ENCODE data around the gene COL10A1. TPM values are rescaled to one million over a fixed set of nuclear protein-coding genes. Genes with fewer than 3 reads are reported as not detected.

The COL10A1 gene
- total and polyA plus RNA-seq, 2 of the 4 experiments (the other 2 are of a cell fraction) = 0.05 TPM; not detected in 1

GRCh38 chr6:116088946-116089345 lies 37.0 kb downstream of the COL10A1 start:
- 0 out of 2 replicates have a peak overlapping the region, but pooled peaks have one; percentile 5 for H3K23ac ChIP-seq (ENCODE audit: low read depth, low read length)
- peak overlapping the region; percentile 95; the same call in 1 of the 2 replicates for H3K18ac ChIP-seq (ENCODE audit: low read depth, low read length)
- H2AK5ac ChIP-seq (ENCODE audit: low read depth, low read length) = no peak overlapping the region
- peaks cover 15% of the 10 kb centered on the region for H3K4me1 ChIP-seq (ENCODE audit: control insufficient read depth, insufficient read depth, low read length)
- H4K20me1 ChIP-seq (ENCODE audit: insufficient read depth, low read length) = no peaks in the 10 kb centered on the region
- H2BK20ac ChIP-seq (ENCODE audit: low read depth, low read length) = peak overlapping the region; percentile 85; the same call in 1 of the 2 replicates
- DNase-seq (peak; percentile 77), ATAC-seq (ENCODE audit: low read depth) (peak; percentile 44)
- peak overlapping the region in 1 of 2 experiments; percentile 61; a peak in 1 of 4 replicates for H4K8ac ChIP-seq (ENCODE audit: low read depth in 2 of 2, low read length in 2 of 2)
- H2BK120ac ChIP-seq (ENCODE audit: low read depth, low read length) = peak overlapping the region; percentile 71; the same call in 1 of the 2 replicates
- no peak overlapping the region for H3K9ac ChIP-seq (ENCODE audit: low read depth, low read length)
- H2AK9ac ChIP-seq (replicated peaks; ENCODE audit: low read depth, low read length, poor library complexity) = no peak overlapping the region
- POLR2A ChIA-PET (ENCODE audit: unreplicated experiment) = no interaction called here
- H2AFZ ChIP-seq (replicated peaks; ENCODE audit: low read length, poor library complexity) = no peak overlapping the region
- no peak overlapping the region for H3K4me3 ChIP-seq (ENCODE audit: insufficient read depth, low read depth, low read length)
- no peaks in the 10 kb centered on the region; the same call in 1 of the 2 replicates for H3K9me3 ChIP-seq (ENCODE audit: control insufficient read depth, insufficient read depth, low read length)
- H3K27ac ChIP-seq (ENCODE audit: insufficient read depth, low read length) = no peak overlapping the region
- no peak overlapping the region for H4K91ac ChIP-seq (ENCODE audit: insufficient read depth, low read depth, low read length)
- H3K9me1 ChIP-seq (ENCODE audit: insufficient read depth, low read length) = peaks cover 6% of the 10 kb centered on the region
- H2BK15ac ChIP-seq (ENCODE audit: low read depth, low read length) = peak overlapping the region; percentile 1; the same call in 1 of the 3 replicates
- H2BK5ac ChIP-seq (ENCODE audit: low read depth, low read length, poor library complexity, severe bottlenecking) = peak overlapping the region; percentile 93
- H3K14ac ChIP-seq (replicated peaks; ENCODE audit: low read depth, low read length) = no peak overlapping the region
- in situ Hi-C loops (cut with MboI; ENCODE audit: low sequenced_read_pairs) = no loop called here
- peak overlapping the region; percentile 77; the same call in 1 of the 2 replicates for H4K5ac ChIP-seq (ENCODE audit: low read depth, low read length)
- no peak overlapping the region for H3K4me2 ChIP-seq (ENCODE audit: low read depth, low read length)
- H3K27me3 ChIP-seq (ENCODE audit: control insufficient read depth, insufficient read depth, low read length) = no peaks in the 10 kb centered on the region
- CTCF ChIA-PET = no interaction called here
- BruUV-seq (replicated peaks) = no TSS peak
- 0 out of 2 replicates have a peak overlapping the region, but pooled peaks have one; percentile 1 for H3K4ac ChIP-seq (ENCODE audit: low read depth, low read length)
- H3K79me1 ChIP-seq (ENCODE audit: low read depth in 1 of 2, low read length in 2 of 2) = 0 out of 4 replicates have a peak, but pooled peaks cover 0 to 4% of the 10 kb centered on the region in 2 experiments
- intact Hi-C loops (cut with micrococcal nuclease) = no loop called here
- H3K36me3 ChIP-seq (ENCODE audit: control insufficient read depth, insufficient read depth, low read length) = no peaks in the 10 kb centered on the region
- dilution Hi-C loops (cut with HindIII; ENCODE audit: low sequenced_read_pairs, unreplicated experiment) = no loop called here
- TF ChIP-seq, protein P1, sequence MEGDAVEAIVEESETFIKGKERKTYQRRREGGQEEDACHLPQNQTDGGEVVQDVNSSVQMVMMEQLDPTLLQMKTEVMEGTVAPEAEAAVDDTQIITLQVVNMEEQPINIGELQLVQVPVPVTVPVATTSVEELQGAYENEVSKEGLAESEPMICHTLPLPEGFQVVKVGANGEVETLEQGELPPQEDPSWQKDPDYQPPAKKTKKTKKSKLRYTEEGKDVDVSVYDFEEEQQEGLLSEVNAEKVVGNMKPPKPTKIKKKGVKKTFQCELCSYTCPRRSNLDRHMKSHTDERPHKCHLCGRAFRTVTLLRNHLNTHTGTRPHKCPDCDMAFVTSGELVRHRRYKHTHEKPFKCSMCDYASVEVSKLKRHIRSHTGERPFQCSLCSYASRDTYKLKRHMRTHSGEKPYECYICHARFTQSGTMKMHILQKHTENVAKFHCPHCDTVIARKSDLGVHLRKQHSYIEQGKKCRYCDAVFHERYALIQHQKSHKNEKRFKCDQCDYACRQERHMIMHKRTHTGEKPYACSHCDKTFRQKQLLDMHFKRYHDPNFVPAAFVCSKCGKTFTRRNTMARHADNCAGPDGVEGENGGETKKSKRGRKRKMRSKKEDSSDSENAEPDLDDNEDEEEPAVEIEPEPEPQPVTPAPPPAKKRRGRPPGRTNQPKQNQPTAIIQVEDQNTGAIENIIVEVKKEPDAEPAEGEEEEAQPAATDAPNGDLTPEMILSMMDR (conservative IDR thresholded peaks at IDR 0.05; ENCODE audit: low read depth, low read length) = no peak
- TF ChIP-seq NFE2L2 (IDR thresholded peaks at IDR 0.05; ENCODE audit: low read depth, low read length) (no peak), MAZ (IDR thresholded peaks at IDR 0.05; ENCODE audit: borderline replicate concordance, low read depth, low read length) (no peak), CHD1 (IDR thresholded peaks at IDR 0.05; ENCODE audit: low read depth, low read length) (no peak), BHLHE40 (IDR thresholded peaks at IDR 0.05; ENCODE audit: low read depth, low read length) (no peak), RCOR1 (IDR thresholded peaks at IDR 0.05; ENCODE audit: insufficient replicate concordance, low read length) (no peak), SMC3 (IDR thresholded peaks at IDR 0.05; ENCODE audit: low read depth, low read length) (no peak), ELK1 (IDR thresholded peaks at IDR 0.05; ENCODE audit: borderline replicate concordance, low read depth, low read length) (no peak), RFX5 (IDR thresholded peaks at IDR 0.05; ENCODE audit: low read depth, low read length) (no peak), MXI1 (IDR thresholded peaks at IDR 0.05; ENCODE audit: borderline replicate concordance, low read depth, low read length) (no peak), RAD21 (IDR thresholded peaks at IDR 0.05; ENCODE audit: low read length) (no peak)
- TF ChIP-seq, protein P2, sequence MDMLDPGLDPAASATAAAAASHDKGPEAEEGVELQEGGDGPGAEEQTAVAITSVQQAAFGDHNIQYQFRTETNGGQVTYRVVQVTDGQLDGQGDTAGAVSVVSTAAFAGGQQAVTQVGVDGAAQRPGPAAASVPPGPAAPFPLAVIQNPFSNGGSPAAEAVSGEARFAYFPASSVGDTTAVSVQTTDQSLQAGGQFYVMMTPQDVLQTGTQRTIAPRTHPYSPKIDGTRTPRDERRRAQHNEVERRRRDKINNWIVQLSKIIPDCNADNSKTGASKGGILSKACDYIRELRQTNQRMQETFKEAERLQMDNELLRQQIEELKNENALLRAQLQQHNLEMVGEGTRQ (IDR thresholded peaks at IDR 0.05; ENCODE audit: low read depth, low read length) = no peak
- no peak overlapping the region for H3K56ac ChIP-seq (ENCODE audit: extremely low read depth, insufficient read depth, low read length)
